GM12875 (cell line): ENCODE measurements around the gene WASL.
"Not testable (repeated sequence)": the region's sequence is repeated elsewhere in the genome, so short reads cannot be mapped to it uniquely, and the experiment has no call there.

Source experiments
- H3K4me3 ChIP-seq: one replicate; pipeline ENCODE4 v1.5.1; 2011; ENCODE audit warnings: low read depth, low read length, control low read depth
- TF ChIP-seq, protein P1 (sequence below): IDR thresholded peaks from 2 replicates; pipeline ENCODE4 v1.5.1; 2011; ENCODE audit warnings: low read depth, mild to moderate bottlenecking, control low read depth, inconsistent platforms, low read length, moderate library complexity, borderline replicate concordance; ENCODE audit not compliant: insufficient read depth

WASL gene

DNA sequence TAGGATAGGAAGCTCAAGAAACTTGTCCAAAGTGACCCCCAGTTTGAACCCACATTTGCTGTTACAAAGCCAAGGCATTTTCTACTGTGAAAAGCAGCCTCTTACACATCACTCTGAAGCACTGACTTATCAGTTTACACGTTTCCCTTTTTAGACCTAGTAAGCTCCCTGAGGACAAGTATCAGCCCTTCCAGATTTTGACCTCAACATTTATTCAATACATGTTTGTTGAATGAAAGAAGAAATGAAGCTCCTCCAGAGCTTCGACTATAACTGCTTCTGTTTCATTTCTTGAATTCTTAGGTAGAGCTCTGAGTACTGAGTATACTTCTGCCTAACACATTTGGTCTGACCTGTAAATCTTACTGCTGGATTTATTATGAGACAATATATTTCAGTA, 2.7 kb downstream of the WASL start:
- no peak overlapping the region for H3K4me3 ChIP-seq
- TF ChIP-seq, protein P1, sequence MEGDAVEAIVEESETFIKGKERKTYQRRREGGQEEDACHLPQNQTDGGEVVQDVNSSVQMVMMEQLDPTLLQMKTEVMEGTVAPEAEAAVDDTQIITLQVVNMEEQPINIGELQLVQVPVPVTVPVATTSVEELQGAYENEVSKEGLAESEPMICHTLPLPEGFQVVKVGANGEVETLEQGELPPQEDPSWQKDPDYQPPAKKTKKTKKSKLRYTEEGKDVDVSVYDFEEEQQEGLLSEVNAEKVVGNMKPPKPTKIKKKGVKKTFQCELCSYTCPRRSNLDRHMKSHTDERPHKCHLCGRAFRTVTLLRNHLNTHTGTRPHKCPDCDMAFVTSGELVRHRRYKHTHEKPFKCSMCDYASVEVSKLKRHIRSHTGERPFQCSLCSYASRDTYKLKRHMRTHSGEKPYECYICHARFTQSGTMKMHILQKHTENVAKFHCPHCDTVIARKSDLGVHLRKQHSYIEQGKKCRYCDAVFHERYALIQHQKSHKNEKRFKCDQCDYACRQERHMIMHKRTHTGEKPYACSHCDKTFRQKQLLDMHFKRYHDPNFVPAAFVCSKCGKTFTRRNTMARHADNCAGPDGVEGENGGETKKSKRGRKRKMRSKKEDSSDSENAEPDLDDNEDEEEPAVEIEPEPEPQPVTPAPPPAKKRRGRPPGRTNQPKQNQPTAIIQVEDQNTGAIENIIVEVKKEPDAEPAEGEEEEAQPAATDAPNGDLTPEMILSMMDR, result no peak

DNA sequence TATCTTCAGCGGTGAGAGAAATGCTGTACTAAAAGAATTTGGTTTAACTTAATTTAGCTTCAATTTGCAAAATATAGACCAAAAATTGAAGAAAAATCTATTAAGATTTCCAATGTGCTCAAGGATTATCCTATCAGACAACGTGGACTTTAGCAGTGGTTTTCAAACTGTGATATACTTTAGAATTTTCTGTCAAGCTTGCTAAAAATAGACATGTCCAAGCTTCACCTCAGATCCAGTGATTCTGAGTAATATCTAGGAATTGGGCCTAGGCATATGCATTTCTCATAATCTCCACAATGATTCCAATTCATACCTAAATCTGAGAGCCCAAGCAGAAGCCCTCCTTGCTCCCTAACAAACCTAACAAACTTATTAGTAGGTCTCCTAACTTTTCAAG, 3.4 kb downstream of the WASL start:
- H3K4me3 ChIP-seq, result no peak overlapping the region
- TF ChIP-seq, protein P1, result no peak

DNA sequence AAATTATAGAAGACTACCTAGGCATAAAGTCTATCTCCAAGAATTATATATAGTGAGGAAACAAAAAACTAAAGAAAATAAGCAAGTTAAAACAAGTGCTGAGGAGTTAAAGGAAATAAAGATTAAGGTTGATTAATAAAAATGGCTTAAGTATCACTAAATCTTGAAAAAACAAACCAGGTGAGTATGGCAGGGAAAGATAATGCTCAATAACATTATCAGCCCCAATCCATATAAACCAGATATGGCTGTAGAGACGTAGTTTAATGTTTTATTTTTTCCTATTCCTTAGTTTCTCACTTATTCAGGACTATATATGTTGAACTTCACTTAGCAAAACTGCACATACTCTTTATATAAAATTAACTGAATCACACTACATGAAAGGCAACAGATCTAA, 4.4 kb downstream of the WASL start:
- TF ChIP-seq, protein P1, result no peak
- no peak overlapping the region for H3K4me3 ChIP-seq

DNA sequence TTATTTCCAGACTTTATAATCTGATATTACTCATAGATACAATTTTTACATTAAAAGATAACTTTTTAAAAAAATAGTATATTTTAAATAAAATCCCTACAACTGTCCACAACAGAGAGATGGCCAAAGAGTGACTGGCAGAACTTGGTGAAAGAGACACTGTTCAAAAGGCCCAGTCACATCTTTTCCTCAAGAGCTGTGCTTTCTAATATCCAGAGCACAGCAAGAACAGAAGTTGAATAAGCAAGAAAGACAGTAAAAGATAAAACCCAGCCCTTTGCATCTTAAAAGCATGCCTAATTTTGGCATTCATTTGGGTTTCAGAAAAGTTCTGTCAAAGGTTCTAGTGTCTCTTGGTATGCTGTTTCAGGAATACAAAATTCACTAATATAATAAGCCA, 6.9 kb downstream of the WASL start:
- no peak overlapping the region for H3K4me3 ChIP-seq
- TF ChIP-seq, protein P1, result no peak

DNA sequence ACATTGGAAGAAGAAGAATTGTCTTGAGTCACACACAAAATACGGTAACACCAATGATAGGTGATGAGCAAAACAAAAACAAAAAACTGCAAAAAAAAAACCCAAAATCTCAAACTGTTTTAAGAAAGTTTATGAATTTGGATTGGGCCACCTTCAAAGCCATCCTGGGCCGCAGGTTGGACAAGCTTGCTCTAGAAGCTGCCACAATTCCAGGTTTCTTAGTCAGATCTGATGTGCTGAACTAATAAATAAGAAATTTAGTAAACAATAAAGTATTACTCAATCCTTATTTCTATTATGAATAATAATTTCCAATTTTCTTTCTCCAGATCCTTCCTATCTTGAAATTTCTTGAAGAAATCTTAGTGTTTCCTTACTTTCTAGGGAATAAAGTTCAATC, 10.0 kb downstream of the WASL start:
- TF ChIP-seq, protein P1, result no peak
- no peak overlapping the region for H3K4me3 ChIP-seq

DNA sequence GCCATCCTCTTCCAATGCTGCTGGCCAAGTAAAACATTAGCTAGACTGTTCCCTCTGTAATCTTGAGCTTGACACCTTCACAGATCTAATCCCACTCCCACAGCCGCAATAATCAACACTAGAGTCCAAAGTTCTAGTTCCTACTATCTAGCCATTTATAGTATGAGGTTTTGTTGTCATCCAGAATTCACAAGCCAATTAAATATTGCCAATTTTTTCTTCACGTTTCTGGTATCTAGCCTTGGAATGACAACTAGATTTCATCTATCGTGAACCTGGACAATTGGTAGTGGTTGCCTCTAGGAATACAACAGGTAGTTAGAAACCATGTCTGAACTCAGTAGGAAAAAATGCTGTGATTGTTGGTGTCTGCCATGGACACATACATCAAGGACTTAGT, 10.4 kb downstream of the WASL start:
- TF ChIP-seq, protein P1, result no peak

DNA sequence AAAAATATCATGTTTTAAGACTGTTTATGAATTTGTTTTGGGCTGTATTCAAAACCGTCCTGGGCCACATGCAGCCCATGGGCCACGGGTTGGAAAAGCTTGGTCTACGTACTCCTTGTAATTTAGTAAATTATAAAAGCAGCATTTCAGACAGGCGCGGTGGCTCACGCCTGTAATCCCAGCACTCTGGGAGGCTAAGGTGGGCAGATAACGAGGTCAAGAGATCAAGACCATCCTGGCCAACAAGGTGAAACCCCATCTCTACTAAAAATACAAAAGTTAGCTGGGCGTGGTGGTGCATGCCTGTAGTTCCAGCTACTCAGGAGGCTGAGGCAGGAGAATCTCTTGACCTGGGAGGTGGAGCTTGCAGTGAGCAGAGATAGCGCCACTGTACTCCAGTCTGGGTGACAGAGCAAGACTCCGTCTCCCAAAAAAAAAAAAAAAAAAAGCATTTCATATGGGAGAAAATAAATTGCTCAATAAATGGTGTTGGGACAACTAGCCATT, 11.6 kb downstream of the WASL start:
- not testable (repeated sequence) for H3K4me3 ChIP-seq

More for the DNA sequence above, 10.4 kb downstream of the WASL start:
- no peak overlapping the region for H3K4me3 ChIP-seq

DNA sequence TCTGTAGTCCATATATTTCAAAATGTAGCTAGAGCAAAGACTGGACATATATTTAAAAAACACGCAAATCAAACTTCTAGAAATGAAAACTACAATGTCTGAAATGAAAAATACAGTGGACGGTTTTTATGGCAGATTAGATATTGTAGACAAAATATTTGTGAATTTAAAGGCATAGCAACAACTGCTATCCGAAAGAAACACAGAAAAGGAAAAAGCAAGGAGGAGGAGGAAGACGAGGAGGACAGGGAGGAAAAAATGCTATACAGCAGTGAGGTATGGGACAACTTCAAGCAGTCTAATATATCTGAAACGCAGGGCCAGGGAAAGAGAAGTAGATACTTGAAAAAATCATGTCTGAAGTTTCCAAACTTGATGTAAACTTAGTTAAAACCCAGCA, 13.3 kb downstream of the WASL start:
- H3K4me3 ChIP-seq, result no peak overlapping the region
- TF ChIP-seq, protein P1, result no peak
